Measurements from ENCODE around the gene ZGPAT. TPM values are rescaled to one million over a fixed set of nuclear protein-coding genes. Genes with fewer than 3 reads are reported as not detected.

The ZGPAT gene
- total RNA-seq, 4 donors from 2014 or later = 21.7 to 25.8 (median 23.3) TPM

DNA sequence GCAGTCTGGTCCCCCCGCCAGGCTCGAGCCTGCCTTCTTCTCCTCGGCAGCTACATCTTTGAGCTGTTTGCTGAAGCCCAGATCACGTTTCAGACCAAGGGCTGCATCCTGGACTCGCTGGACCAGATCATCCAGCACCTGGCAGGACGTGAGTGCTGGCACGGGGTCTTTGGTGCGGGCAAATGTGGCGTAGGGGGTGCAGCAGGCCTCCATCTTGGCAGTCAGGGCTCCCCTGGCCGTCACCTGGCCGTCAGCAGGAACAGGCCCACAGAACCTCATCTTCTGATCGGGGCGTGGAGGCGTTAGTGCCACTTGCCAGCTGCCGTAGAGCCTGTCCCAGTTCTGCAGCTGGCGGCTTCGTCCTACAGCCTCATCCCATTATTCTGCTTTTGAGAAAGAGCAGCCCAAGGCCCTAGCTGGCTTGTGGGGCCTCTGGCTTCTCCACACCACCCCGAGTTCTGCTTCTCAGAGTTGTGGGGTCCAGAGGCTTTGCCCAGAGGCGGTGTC lies 28.0 kb upstream of the ZGPAT start:
- no peak overlapping the region for H3K27ac ChIP-seq
- DNase-seq (ENCODE audit: low spot score in 2 of 2) = no peak
- WGBS = 65% methylated on average over 13 of the region's 19 CpGs
- TF ChIP-seq POLR2A (IDR thresholded peaks at IDR 0.05) (no peak), POLR2AphosphoS5 (IDR thresholded peaks at IDR 0.05) (no peak), EP300 (IDR thresholded peaks at IDR 0.05) (no peak)
- TF ChIP-seq, protein P1, sequence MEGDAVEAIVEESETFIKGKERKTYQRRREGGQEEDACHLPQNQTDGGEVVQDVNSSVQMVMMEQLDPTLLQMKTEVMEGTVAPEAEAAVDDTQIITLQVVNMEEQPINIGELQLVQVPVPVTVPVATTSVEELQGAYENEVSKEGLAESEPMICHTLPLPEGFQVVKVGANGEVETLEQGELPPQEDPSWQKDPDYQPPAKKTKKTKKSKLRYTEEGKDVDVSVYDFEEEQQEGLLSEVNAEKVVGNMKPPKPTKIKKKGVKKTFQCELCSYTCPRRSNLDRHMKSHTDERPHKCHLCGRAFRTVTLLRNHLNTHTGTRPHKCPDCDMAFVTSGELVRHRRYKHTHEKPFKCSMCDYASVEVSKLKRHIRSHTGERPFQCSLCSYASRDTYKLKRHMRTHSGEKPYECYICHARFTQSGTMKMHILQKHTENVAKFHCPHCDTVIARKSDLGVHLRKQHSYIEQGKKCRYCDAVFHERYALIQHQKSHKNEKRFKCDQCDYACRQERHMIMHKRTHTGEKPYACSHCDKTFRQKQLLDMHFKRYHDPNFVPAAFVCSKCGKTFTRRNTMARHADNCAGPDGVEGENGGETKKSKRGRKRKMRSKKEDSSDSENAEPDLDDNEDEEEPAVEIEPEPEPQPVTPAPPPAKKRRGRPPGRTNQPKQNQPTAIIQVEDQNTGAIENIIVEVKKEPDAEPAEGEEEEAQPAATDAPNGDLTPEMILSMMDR (IDR thresholded peaks at IDR 0.05) = no peak
- peaks cover 41% of the 10 kb centered on the region for H3K36me3 ChIP-seq
- H3K9me3 ChIP-seq = no peaks in the 10 kb centered on the region
- H3K27me3 ChIP-seq = no peaks in the 10 kb centered on the region
- H3K4me3 ChIP-seq = no peak overlapping the region
- peaks cover 31% of the 10 kb centered on the region for H3K4me1 ChIP-seq

DNA sequence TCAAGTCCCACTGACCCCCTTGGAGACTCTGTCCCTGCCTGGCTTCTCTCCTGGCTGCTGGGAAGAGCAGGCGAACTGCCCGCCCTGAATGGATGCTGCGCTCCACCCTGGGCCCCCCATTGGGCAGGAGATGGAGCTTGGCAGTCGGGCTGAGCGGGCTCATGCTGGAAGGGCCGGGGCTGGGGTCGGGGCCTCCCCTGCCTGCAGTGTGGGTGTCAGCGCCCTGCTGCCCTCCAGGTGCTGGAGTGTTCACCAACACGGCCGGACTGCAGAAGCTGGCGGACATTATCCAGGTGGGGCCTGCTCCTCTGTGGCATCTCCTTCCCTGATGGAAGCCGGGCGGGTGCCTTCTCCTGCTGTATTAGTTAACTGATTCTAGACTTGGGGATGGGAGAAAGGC lies 27.4 kb upstream of the ZGPAT start:
- DNase-seq (ENCODE audit: low spot score in 2 of 2) = no peak
- WGBS = 93% methylated on average over 3 of the region's 13 CpGs
- TF ChIP-seq, protein P1 (IDR thresholded peaks at IDR 0.05) = no peak
- TF ChIP-seq POLR2AphosphoS5 (IDR thresholded peaks at IDR 0.05) (no peak), POLR2A (IDR thresholded peaks at IDR 0.05) (no peak), EP300 (IDR thresholded peaks at IDR 0.05) (no peak)
- Histone ChIP-seq H3K4me1 (peaks cover 33% of the 10 kb centered on the region), H3K27ac (no peak overlapping the region), H3K9me3 (no peaks in the 10 kb centered on the region), H3K36me3 (peaks cover 37% of the 10 kb centered on the region), H3K4me3 (no peak overlapping the region), H3K27me3 (no peaks in the 10 kb centered on the region)

DNA sequence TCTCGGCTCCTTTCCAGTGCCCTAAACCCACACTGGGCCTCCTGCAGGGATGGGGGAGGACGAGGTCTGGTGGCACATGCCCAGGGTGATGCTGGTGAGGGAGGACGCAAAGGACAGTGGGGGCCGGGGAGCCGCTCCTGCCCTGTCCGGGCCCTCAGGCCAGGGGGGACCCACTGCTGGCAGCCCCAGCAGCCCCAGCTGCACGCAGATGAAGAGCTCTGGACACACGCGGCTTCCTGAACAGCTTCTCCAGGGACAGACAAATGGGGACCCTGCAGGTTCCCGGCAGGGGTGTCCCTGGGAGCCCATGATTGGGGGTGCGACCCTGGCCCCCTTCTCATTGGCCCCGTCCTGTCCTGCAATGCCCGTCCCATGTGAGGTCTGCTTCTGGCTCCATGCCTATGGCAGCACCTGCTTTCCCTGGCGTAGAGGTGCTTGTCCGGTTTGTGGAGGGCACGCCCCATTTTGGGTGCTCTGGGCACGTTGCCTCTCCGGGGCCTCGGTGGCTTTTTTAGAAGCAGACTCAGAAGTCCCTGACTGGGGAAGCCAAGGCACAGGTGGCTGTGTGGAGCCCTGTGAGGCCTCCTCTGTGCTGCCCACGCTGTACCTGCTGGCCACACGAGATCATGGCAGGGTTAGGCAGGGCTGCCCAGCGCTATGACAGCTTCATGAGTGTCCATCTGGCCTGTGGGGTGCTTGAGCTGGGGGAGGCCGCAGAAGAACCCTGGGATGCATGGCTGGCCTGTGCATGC lies 26.8 kb upstream of the ZGPAT start:
- Histone ChIP-seq H3K36me3 (peaks cover 31% of the 10 kb centered on the region), H3K27ac (no peak overlapping the region), H3K27me3 (no peaks in the 10 kb centered on the region), H3K9me3 (no peaks in the 10 kb centered on the region), H3K4me3 (no peak overlapping the region), H3K4me1 (peaks cover 39% of the 10 kb centered on the region)
- 91% methylated on average over 14 of the region's 23 CpGs for WGBS
- TF ChIP-seq EP300 (IDR thresholded peaks at IDR 0.05) (no peak), POLR2A (IDR thresholded peaks at IDR 0.05) (no peak), POLR2AphosphoS5 (IDR thresholded peaks at IDR 0.05) (no peak)
- TF ChIP-seq, protein P1 (IDR thresholded peaks at IDR 0.05) = no peak
- no peak for DNase-seq (ENCODE audit: low spot score in 2 of 2)

DNA sequence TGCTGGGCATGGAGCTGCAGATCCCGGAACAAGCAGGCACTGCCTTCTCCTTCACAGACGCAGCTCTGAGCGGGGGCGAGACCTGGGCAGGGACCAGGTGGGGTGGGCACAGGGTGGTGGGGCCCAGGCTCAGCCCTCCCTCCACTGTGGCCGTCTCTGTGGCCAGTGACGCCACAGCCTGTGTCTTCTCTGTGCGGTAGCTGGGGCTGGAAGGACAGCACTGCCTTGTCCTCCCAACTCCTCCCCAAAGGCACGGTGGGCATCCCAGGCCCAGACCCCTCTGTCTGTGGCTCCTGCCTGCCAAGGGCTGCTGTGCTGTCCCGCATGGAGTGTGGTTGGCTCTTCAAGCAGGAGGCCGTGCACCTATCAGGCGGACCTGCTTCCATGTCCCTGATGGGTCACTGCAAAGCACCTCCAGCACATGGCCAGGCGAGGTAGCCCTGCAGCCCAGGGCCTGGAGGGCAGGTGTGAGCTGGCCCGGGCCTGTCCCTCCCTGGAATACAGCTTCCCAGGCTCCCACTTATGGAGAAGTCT lies 26.2 kb upstream of the ZGPAT start:
- no peak for DNase-seq (ENCODE audit: low spot score in 2 of 2)
- TF ChIP-seq POLR2AphosphoS5 (IDR thresholded peaks at IDR 0.05) = no peak
- TF ChIP-seq, protein P1 (IDR thresholded peaks at IDR 0.05) = no peak
- no peak for TF ChIP-seq EP300 (IDR thresholded peaks at IDR 0.05)
- TF ChIP-seq POLR2A (IDR thresholded peaks at IDR 0.05) = no peak
- Histone ChIP-seq H3K27me3 (no peaks in the 10 kb centered on the region), H3K27ac (peak overlapping the region; percentile 58), H3K4me1 (peaks cover 45% of the 10 kb centered on the region), H3K9me3 (no peaks in the 10 kb centered on the region), H3K36me3 (peaks cover 25% of the 10 kb centered on the region), H3K4me3 (no peak overlapping the region)
- WGBS = 93% methylated on average over 7 of the region's 13 CpGs

DNA sequence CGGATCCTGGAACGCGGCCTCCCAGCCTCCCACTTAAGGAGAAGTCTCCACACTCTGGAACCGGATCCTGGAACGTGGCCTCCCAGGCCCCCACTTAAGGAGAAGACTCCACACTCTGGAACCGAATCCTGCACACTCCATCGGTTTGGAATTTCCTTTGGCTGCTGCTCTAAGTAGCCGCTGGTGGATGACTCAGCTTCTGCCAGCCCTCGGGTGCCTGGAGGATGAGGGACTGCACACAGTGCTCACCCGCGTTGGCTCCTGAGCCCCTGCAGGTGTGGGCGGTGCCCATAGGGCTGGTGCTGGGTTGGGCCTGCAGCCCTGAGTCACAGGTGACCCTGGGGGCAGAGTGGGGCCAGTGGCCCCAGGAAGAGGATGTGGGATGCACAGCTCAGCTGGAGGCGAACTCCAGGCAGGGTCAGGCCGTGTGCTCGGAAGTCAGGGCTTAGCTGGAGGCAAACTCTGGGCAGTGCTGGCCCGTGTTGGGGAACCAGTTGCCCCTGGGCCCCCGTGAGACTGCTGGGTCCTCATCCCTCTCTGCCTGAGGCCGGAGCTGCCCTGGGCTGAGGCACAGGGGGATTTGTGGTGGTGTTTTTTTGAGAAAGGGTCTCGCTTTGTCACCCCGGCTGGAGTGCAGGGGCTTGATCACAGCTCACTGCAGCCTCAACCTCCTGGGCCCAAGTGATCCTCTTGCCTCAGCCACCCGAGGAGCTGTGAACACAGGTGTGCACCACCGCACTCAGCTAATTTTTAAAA lies 25.3 kb upstream of the ZGPAT start:
- Histone ChIP-seq H3K4me1 (peaks cover 54% of the 10 kb centered on the region), H3K9me3 (no peaks in the 10 kb centered on the region), H3K4me3 (no peak overlapping the region), H3K27ac (peak overlapping the region; percentile 84), H3K27me3 (no peaks in the 10 kb centered on the region), H3K36me3 (peaks cover 25% of the 10 kb centered on the region)
- TF ChIP-seq, protein P1 (IDR thresholded peaks at IDR 0.05) = no peak
- TF ChIP-seq POLR2AphosphoS5 (IDR thresholded peaks at IDR 0.05) = peak in 2 of 3 donors; percentile 53 to 54
- DNase-seq (ENCODE audit: low spot score in 2 of 2) = peak in 1 of 2 donors; percentile 83
- WGBS = 3% methylated on average over 7 of the region's 22 CpGs
